Ovary (tissue), 10 donors: ENCODE data around the gene ZNF117. TPM values are rescaled to one million over a fixed set of nuclear protein-coding genes. Genes with fewer than 3 reads are reported as not detected.
"Not testable (repeated sequence)": the region's sequence is repeated elsewhere in the genome, so short reads cannot be mapped to it uniquely, and the experiment has no call there.

Experiments
- DNase-seq, 5 donors: peaks; one replicate each; pipeline ENCODE4 v3.0.0-alpha.2; 2019 to 2020
- H3K27ac ChIP-seq, 2 donors: fragments of 200-600 bp; one replicate each; pipeline versions ENCODE4 v1.5.1 to v1.8.0; 2019 to 2022
- H3K27me3 ChIP-seq: fragments of 200-600 bp; one replicate; pipeline ENCODE4 v1.8.0; 2022
- H3K36me3 ChIP-seq: fragments of 200-600 bp; sonication (generic); one replicate; pipeline ENCODE4 v1.5.1; 2019
- H3K4me1 ChIP-seq: one replicate; pipeline ENCODE4 v1.8.1; 2013; ENCODE audit warnings: mild to moderate bottlenecking, moderate library complexity; ENCODE audit not compliant: insufficient read depth
- H3K4me3 ChIP-seq: fragments of 200-600 bp; sonication (generic); one replicate; pipeline ENCODE4 v1.5.1; 2017
- H3K9me3 ChIP-seq, 2 donors: fragments of 200-600 bp in 1 of 2; sonication (generic) in 1 of 2; one replicate each; pipeline versions ENCODE4 v1.5.1 to v1.8.1; 2013 to 2019; ENCODE audit warnings: mild to moderate bottlenecking in 1 of 2, moderate library complexity in 1 of 2
- EP300 ChIP-seq: sonication (generic); formaldehyde crosslinking; IDR thresholded peaks from one replicate; pipeline ENCODE4 v1.6.1; 2017; ENCODE audit warnings: antibody characterized with exemption
- POLR2A ChIP-seq: fragments of 450-650 bp; IDR thresholded peaks from one replicate; pipeline ENCODE4 v1.6.1; 2017; ENCODE audit warnings: antibody characterized with exemption, mild to moderate bottlenecking, moderate library complexity
- WGBS, 3 donors: extraction: QIAGEN DNeasy Blood & Tissue Kit in 1 of 3; methylation state at CpG; one replicate each; pipeline versions ENCODE4 v1.1.5 to v1.1.7; 2013 to 2017; 5-methylcytosine and 5-hydroxymethylcytosine counted together
- intact Hi-C, 4 donors: fragments of 100-400 bp; cut with DNase I; formaldehyde crosslinking; loops; one replicate each; pipeline versions ENCODE4 v1.11.0 to v1.15.1; 2022 to 2023
- long read RNA-seq, 3 donors: library from polyadenylated mRNA in 2 of 3; unstranded in 2 of 3; transcript quantifications; one replicate each; pipeline ENCODE4 v2.0.0 and lab custom pipeline, GENCODE V29; 2021 to 2026
- polyA plus RNA-seq, 2 donors: library from polyadenylated mRNA; stranded (reverse); fragments of 200-250 nt in 1 of 2; fragments of 350-450 nt in 1 of 2; fragmentation: Illumina TruSeq in 1 of 2; extraction: RNeasy Lipid Tissue Mini Kit (QIAGEN cat#74804) in 1 of 2; gene quantifications; one replicate each; pipeline ENCODE4 v1.2.3, GENCODE V29; 2013 to 2014
- total RNA-seq, 7 donors: library from RNA; depleted of rRNA in 2 of 7; stranded (reverse); fragments of >200 nt in 2 of 7; fragmentation: NEBNext Ultra II Directional in 3 of 7; extraction: Animal tissue kit (Norgen Biotek cat#: 25700) in 3 of 7; gene quantifications; one replicate each; pipeline versions ENCODE4 v1.1.0 to v1.2.4, GENCODE V29; 2016 to 2023
- TF ChIP-seq, protein P1 (sequence below), 3 donors: fragments of 450-650 bp in 2 of 3; fragments of 200-600 bp in 1 of 3; IDR thresholded peaks; one replicate each; pipeline versions ENCODE4 v1.5.1 to v1.8.0; 2016 to 2022; ENCODE audit warnings: antibody characterized with exemption in 3 of 3, mild to moderate bottlenecking in 1 of 3
- donor health status: DM: no; HTN: no; CAD: no; lungs with moderate emphysema.
- donor health status: DM: no; HTN: no; CAD: no.
- donor health status: Bipolar disorder and iron deficiency.
- donor health status: DM: yes; HTN: yes; CAD: no.
- donor health status: DM: no; HTN: no; CAD: no.
- donor health status: DM: yes; HTN: yes; CAD: no.

Gene ZNF117
- total RNA-seq (10 to 100 TPM in 5 of 7 donors, 1 to 10 TPM in 2; 8.6 to 16.7 (median 11.4) TPM), polyA plus RNA-seq (10 to 100 TPM in 1 of 2 donors, 1 to 10 TPM in 1; 2.9 to 18.4 TPM)
- long read RNA-seq, donor 1, partial matches to known transcripts: 0 of 5 reads
- long read RNA-seq, donor 1, other reads (novel, unspliced or antisense): 5 of 5 reads
- long read RNA-seq, donor 2, full-length matches to known transcripts: 5 of 5 reads
- long read RNA-seq, donor 2, partial matches to known transcripts: 0 of 5 reads
- long read RNA-seq, donor 2, other reads (novel, unspliced or antisense): 0 of 5 reads
- long read RNA-seq, donor 3, full-length matches to known transcripts: 1 of 14 reads
- long read RNA-seq, donor 3, partial matches to known transcripts: 0 of 14 reads
- long read RNA-seq, donor 3, other reads (novel, unspliced or antisense): 13 of 14 reads

GRCh38 chr7:64990936-64991335 lies at the start of gene ZNF117:
ZNF117 (minus strand) TSS chr7:64991036.
- Histone ChIP-seq H3K36me3 (no peaks in the 10 kb centered on the region), H3K9me3 (peaks cover 0 to 10% of the 10 kb centered on the region in 2 donors), H3K27ac (no peak within 1 kb of the TSS), H3K27me3 (no peaks in the 10 kb centered on the region), H3K4me1 (no peaks in the 10 kb centered on the region), H3K4me3 (no peak within 1 kb of the TSS)
- WGBS, 3 donors: 73 to 97% (median 74%) methylated on average over 4 of the region's 4 CpGs
- intact Hi-C loops: no loop called here
- TF ChIP-seq POLR2A (no peak), EP300 (no peak)
- TF ChIP-seq, protein P1, sequence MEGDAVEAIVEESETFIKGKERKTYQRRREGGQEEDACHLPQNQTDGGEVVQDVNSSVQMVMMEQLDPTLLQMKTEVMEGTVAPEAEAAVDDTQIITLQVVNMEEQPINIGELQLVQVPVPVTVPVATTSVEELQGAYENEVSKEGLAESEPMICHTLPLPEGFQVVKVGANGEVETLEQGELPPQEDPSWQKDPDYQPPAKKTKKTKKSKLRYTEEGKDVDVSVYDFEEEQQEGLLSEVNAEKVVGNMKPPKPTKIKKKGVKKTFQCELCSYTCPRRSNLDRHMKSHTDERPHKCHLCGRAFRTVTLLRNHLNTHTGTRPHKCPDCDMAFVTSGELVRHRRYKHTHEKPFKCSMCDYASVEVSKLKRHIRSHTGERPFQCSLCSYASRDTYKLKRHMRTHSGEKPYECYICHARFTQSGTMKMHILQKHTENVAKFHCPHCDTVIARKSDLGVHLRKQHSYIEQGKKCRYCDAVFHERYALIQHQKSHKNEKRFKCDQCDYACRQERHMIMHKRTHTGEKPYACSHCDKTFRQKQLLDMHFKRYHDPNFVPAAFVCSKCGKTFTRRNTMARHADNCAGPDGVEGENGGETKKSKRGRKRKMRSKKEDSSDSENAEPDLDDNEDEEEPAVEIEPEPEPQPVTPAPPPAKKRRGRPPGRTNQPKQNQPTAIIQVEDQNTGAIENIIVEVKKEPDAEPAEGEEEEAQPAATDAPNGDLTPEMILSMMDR (IDR thresholded peaks at IDR 0.05): no peak
- no peak for DNase-seq

GRCh38 chr7:65038767-65039166 lies 47.9 kb upstream of the ZNF117 start:
- H3K36me3 ChIP-seq, H3K27me3 ChIP-seq, H3K4me1 ChIP-seq, intact Hi-C loops, H3K9me3 ChIP-seq: not testable (repeated sequence)
- DNase-seq: peak; percentile 17 to 59 (median 44)
- H3K27ac ChIP-seq: peak overlapping the region; percentile 57 to 73
- WGBS, 3 donors: 0 to 1% (median 0%) methylated on average over 16 to 30 of the region's 35 CpGs
- peak overlapping the region; percentile 82 for H3K4me3 ChIP-seq

DNA sequence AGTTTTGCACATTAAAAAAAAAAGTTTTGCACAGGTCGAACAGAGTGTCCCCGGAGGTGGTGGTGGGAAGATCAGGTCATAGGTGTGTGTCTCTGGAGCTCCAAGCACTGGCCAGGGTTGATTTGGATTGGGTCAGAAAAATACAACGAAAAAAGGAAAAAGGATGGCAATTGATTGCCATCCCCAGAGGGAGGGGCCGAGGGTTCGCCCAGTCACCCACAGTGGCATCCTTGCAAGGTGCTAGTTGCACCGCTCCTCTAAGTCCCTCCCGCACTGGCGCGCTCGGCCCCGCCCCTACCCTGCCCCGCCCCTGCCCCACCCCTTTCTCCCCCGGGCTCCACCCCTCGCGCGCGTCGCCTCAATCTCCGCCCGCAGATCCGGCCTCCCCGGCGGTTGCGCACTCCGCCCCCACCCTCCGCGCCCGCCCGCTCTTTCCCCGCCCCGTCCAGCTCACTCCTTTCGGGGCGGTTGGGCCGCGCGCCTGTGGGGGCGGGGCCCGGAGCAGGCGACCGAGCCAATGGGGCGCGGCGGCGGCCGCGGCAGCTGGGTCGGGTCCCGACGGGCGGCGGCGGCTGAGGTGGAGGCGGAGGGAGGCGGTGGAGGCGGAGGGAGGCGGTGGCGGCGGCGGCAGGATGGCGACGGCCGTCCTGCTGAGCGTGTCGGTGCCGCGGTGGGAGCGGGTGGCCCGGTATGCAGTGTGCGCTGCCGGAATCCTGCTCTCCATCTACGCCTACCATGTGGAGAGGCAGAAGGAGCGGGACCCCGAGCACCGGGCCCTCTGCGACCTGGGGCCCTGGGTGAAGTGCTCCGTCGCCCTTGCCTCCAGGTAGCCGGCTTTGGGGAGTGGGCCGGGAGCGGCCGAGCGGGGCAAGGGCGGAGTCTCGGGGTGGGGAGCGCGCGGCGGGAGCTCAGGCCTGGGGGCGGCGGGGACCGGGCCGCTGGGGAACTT lies 47.2 kb upstream of the ZNF117 start:
- peak overlapping the region; percentile 82 for H3K4me3 ChIP-seq
- DNase-seq: peak; percentile 92 to 96 (median 94)
- intact Hi-C loops: no loop called here
- H3K27ac ChIP-seq: peak overlapping the region; percentile 57 to 73
- 1 to 4% (median 1%) methylated on average over 20 to 90 of the region's 92 CpGs for WGBS, 3 donors
- H3K4me1 ChIP-seq: no peaks in the 10 kb centered on the region
- no peaks in the 10 kb centered on the region for H3K27me3 ChIP-seq
- H3K9me3 ChIP-seq: no peaks in the 10 kb centered on the region
- H3K36me3 ChIP-seq: no peaks in the 10 kb centered on the region
- no peak for TF ChIP-seq EP300
- TF ChIP-seq POLR2A: no peak
- TF ChIP-seq, protein P1 (IDR thresholded peaks at IDR 0.05): no peak

DNA sequence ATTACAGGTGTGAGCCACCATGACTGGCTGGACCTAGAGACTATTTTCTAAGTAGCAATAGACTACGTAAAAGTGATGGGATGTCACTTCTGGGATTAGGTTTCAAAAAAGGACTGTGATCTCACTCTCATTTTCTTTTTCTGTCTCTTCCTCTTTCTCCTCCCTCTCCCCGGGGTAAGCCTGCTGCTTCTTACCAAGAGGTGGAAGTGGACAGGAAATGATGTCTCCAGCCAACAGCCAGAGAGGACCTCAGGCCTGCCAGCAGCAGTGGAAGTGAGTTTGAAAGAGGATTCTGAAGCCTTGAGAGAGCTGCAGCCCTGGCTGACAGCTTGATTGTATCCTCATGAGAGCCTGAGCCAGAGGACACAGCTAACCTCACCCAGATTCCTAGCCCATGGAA lies 45.7 kb upstream of the ZNF117 start:
- H3K4me1 ChIP-seq, H3K27ac ChIP-seq, intact Hi-C loops, DNase-seq, H3K9me3 ChIP-seq, H3K4me3 ChIP-seq, H3K27me3 ChIP-seq, H3K36me3 ChIP-seq: not testable (repeated sequence)
- 23 to 32% (median 30%) methylated on average over 2 of the region's 2 CpGs for WGBS, 3 donors

- H3K36me3 ChIP-seq, H3K27me3 ChIP-seq, intact Hi-C loops, H3K4me1 ChIP-seq, H3K27ac ChIP-seq, DNase-seq, H3K9me3 ChIP-seq, H3K4me3 ChIP-seq: not testable (repeated sequence)
Measured at GRCh38 chr7:65035469-65035868, 44.6 kb upstream of the ZNF117 start.

- DNase-seq, H3K27ac ChIP-seq, H3K9me3 ChIP-seq, H3K4me3 ChIP-seq, H3K36me3 ChIP-seq, intact Hi-C loops, H3K4me1 ChIP-seq, H3K27me3 ChIP-seq: not testable (repeated sequence)
- 58 to 76% (median 74%) methylated on average over 9 to 10 of the region's 10 CpGs for whole genome bisulfite sequencing, 3 donors
Measured at GRCh38 chr7:65034120-65034782, 43.4 kb upstream of the ZNF117 start.

- WGBS, 3 donors: 94 to 95% (median 94%) methylated on average over 22 to 30 of the region's 30 CpGs
- H3K36me3 ChIP-seq: not testable (repeated sequence)
Measured at GRCh38 chr7:65033391-65033790, 42.6 kb upstream of the ZNF117 start.

GRCh38 chr7:65025023-65025422 lies 34.2 kb upstream of the ZNF117 start:
- H3K4me1 ChIP-seq, intact Hi-C loops, H3K27ac ChIP-seq, H3K4me3 ChIP-seq, H3K27me3 ChIP-seq, H3K9me3 ChIP-seq, DNase-seq, H3K36me3 ChIP-seq: not testable (repeated sequence)

More at GRCh38 chr7:65033391-65033790, 42.6 kb upstream of the ZNF117 start:
- H3K9me3 ChIP-seq, intact Hi-C loops, H3K4me1 ChIP-seq, H3K4me3 ChIP-seq, H3K27me3 ChIP-seq, H3K27ac ChIP-seq: not testable (repeated sequence)
- DNase-seq: peak in 1 of 5 donors; percentile 23

GRCh38 chr7:65020978-65021377 lies 30.1 kb upstream of the ZNF117 start:
- WGBS, 3 donors: 73 to 83% (median 79%) methylated on average over 2 of the region's 3 CpGs
- H3K27me3 ChIP-seq, H3K27ac ChIP-seq, H3K9me3 ChIP-seq, intact Hi-C loops, H3K36me3 ChIP-seq, H3K4me3 ChIP-seq, H3K4me1 ChIP-seq: not testable (repeated sequence)
- DNase-seq: peak; percentile 70 to 86 (median 81)
